ENCODE measurements around the gene TBK1. TPM values are rescaled to one million over a fixed set of nuclear protein-coding genes. Genes with fewer than 3 reads are reported as not detected.

The TBK1 gene
- total RNA-seq, 1 experiment from 2014 or later = 15.9 TPM

DNA sequence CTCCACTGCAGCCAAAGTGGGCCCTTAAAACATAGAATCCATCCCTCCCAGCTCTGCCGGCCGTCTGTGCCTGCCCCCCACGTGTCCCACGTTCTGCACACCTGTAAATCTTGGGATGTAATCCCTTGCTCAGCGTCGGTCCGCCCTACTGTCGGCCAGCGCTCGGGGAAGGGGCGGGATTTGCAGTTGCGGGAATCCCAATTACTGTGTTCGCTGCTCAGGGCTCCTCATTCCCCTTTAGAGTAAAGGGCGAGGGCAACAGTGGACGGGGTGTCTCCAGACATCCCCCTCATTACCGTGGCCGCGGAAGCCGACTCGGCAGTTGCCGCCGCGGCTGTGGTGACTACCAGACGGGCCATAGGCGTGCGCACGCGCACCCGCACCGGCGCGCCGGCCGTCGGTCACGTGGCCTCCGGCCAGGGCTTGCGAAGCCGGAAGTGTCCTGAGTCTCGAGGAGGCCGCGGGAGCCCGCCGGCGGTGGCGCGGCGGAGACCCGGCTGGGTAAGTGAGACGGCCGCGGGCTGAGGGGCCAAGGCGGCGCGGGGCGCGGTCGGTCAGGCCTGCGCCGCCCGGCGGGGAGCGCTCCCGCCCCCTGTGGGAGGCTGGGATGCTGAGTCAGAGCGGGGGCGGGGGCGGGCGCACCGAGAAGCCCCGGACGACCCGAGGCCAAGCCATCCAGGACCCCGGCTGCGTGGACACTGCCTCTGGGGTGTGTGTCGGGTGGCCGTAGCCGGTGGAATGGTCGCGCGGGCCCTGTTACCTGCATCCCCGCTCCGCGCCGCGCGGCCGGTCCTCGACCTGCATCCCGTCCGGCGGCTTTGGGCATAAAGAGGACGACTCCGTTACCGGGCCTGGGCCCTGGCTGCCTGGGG, at the start of gene TBK1 (continued):
- peak; percentile 82; the same call in 1 of the 2 replicates for TF ChIP-seq ELF4 (CRISPR knock-in tag; IDR thresholded peaks at IDR 0.05; ENCODE audit: low read depth)
- TF ChIP-seq GTF2I (CRISPR knock-in tag; conservative IDR thresholded peaks at IDR 0.05) = no peak
- TF ChIP-seq, protein P1, sequence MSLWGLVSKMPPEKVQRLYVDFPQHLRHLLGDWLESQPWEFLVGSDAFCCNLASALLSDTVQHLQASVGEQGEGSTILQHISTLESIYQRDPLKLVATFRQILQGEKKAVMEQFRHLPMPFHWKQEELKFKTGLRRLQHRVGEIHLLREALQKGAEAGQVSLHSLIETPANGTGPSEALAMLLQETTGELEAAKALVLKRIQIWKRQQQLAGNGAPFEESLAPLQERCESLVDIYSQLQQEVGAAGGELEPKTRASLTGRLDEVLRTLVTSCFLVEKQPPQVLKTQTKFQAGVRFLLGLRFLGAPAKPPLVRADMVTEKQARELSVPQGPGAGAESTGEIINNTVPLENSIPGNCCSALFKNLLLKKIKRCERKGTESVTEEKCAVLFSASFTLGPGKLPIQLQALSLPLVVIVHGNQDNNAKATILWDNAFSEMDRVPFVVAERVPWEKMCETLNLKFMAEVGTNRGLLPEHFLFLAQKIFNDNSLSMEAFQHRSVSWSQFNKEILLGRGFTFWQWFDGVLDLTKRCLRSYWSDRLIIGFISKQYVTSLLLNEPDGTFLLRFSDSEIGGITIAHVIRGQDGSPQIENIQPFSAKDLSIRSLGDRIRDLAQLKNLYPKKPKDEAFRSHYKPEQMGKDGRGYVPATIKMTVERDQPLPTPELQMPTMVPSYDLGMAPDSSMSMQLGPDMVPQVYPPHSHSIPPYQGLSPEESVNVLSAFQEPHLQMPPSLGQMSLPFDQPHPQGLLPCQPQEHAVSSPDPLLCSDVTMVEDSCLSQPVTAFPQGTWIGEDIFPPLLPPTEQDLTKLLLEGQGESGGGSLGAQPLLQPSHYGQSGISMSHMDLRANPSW (CRISPR knock-in tag; conservative IDR thresholded peaks at IDR 0.05; ENCODE audit: low read depth) = 0 out of 2 replicates have a peak, but pooled peaks have one; percentile 66
- TF ChIP-seq, protein P2, sequence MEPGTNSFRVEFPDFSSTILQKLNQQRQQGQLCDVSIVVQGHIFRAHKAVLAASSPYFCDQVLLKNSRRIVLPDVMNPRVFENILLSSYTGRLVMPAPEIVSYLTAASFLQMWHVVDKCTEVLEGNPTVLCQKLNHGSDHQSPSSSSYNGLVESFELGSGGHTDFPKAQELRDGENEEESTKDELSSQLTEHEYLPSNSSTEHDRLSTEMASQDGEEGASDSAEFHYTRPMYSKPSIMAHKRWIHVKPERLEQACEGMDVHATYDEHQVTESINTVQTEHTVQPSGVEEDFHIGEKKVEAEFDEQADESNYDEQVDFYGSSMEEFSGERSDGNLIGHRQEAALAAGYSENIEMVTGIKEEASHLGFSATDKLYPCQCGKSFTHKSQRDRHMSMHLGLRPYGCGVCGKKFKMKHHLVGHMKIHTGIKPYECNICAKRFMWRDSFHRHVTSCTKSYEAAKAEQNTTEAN (CRISPR knock-in tag; IDR thresholded peaks at IDR 0.05) = no peak; the same call in 1 of the 2 replicates
- no peak for TF ChIP-seq RORB (CRISPR knock-in tag; IDR thresholded peaks at IDR 0.05)
- TF ChIP-seq, protein P3, sequence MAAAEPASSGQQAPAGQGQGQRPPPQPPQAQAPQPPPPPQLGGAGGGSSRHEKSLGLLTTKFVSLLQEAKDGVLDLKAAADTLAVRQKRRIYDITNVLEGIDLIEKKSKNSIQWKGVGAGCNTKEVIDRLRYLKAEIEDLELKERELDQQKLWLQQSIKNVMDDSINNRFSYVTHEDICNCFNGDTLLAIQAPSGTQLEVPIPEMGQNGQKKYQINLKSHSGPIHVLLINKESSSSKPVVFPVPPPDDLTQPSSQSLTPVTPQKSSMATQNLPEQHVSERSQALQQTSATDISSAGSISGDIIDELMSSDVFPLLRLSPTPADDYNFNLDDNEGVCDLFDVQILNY (CRISPR knock-in tag; IDR thresholded peaks at IDR 0.05) = peak; percentile 96
- TF ChIP-seq, protein P4, sequence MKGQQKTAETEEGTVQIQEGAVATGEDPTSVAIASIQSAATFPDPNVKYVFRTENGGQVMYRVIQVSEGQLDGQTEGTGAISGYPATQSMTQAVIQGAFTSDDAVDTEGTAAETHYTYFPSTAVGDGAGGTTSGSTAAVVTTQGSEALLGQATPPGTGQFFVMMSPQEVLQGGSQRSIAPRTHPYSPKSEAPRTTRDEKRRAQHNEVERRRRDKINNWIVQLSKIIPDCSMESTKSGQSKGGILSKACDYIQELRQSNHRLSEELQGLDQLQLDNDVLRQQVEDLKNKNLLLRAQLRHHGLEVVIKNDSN (CRISPR knock-in tag; IDR thresholded peaks at IDR 0.05) = peak; percentile 98
- no peak for TF ChIP-seq HMGA2 (CRISPR knock-in tag; IDR thresholded peaks at IDR 0.05)
- no peak for TF ChIP-seq CREB1 (CRISPR knock-in tag; IDR thresholded peaks at IDR 0.05)
- TF ChIP-seq, protein P5, sequence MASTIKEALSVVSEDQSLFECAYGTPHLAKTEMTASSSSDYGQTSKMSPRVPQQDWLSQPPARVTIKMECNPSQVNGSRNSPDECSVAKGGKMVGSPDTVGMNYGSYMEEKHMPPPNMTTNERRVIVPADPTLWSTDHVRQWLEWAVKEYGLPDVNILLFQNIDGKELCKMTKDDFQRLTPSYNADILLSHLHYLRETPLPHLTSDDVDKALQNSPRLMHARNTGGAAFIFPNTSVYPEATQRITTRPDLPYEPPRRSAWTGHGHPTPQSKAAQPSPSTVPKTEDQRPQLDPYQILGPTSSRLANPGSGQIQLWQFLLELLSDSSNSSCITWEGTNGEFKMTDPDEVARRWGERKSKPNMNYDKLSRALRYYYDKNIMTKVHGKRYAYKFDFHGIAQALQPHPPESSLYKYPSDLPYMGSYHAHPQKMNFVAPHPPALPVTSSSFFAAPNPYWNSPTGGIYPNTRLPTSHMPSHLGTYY (CRISPR knock-in tag; IDR thresholded peaks at IDR 0.05) = peak; percentile 76; the same call in 1 of the 2 replicates
- TF ChIP-seq, protein P6, sequence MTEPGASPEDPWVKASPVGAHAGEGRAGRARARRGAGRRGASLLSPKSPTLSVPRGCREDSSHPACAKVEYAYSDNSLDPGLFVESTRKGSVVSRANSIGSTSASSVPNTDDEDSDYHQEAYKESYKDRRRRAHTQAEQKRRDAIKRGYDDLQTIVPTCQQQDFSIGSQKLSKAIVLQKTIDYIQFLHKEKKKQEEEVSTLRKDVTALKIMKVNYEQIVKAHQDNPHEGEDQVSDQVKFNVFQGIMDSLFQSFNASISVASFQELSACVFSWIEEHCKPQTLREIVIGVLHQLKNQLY (CRISPR knock-in tag; IDR thresholded peaks at IDR 0.05) = no peak
- TF ChIP-seq CREM (CRISPR knock-in tag; IDR thresholded peaks at IDR 0.05) = peak; percentile 80
- no peak for TF ChIP-seq IRF2 (CRISPR knock-in tag; IDR thresholded peaks at IDR 0.05; ENCODE audit: borderline replicate concordance, low read depth)
- peak; percentile 57; the same call in 1 of the 2 replicates for TF ChIP-seq NFATC4 (CRISPR knock-in tag; IDR thresholded peaks at IDR 0.05)

DNA sequence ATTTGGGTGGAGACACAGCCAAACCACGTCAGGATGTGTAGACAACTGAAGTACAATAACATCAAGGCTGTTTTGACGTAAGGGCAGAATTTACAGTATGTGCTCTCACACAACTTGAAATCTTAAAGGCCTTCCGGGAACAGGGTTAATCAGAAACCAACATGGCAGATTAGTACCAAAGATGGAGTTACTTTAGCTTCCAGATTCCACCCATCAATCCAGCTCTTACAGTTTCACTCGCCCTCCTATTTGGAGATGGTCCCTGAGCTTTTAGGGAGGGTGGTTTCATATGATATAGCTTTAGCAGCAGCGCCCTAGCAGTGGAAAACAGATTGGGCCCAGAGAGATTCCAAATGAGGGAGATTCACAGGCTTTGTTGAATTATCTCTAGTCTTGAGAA, 49.7 kb upstream of the TBK1 start:
- DNase-seq (ENCODE audit: low spot score) (no peak), ATAC-seq (no peak)
- H3K4me1 Mint-ChIP-seq = peaks cover 36% of the 10 kb centered on the region
- no peaks in the 10 kb centered on the region for H3K9me3 Mint-ChIP-seq
- no peak overlapping the region for H3K4me3 Mint-ChIP-seq
- POLR2A ChIA-PET = no interaction called here
- H3K27ac Mint-ChIP-seq = no peak overlapping the region; the same call in 1 of the 2 replicates
- no peaks in the 10 kb centered on the region for H3K27me3 Mint-ChIP-seq (ENCODE audit: low read depth)
- TF ChIP-seq, protein P7, sequence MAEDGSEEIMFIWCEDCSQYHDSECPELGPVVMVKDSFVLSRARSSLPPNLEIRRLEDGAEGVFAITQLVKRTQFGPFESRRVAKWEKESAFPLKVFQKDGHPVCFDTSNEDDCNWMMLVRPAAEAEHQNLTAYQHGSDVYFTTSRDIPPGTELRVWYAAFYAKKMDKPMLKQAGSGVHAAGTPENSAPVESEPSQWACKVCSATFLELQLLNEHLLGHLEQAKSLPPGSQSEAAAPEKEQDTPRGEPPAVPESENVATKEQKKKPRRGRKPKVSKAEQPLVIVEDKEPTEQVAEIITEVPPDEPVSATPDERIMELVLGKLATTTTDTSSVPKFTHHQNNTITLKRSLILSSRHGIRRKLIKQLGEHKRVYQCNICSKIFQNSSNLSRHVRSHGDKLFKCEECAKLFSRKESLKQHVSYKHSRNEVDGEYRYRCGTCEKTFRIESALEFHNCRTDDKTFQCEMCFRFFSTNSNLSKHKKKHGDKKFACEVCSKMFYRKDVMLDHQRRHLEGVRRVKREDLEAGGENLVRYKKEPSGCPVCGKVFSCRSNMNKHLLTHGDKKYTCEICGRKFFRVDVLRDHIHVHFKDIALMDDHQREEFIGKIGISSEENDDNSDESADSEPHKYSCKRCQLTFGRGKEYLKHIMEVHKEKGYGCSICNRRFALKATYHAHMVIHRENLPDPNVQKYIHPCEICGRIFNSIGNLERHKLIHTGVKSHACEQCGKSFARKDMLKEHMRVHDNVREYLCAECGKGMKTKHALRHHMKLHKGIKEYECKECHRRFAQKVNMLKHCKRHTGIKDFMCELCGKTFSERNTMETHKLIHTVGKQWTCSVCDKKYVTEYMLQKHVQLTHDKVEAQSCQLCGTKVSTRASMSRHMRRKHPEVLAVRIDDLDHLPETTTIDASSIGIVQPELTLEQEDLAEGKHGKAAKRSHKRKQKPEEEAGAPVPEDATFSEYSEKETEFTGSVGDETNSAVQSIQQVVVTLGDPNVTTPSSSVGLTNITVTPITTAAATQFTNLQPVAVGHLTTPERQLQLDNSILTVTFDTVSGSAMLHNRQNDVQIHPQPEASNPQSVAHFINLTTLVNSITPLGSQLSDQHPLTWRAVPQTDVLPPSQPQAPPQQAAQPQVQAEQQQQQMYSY (CRISPR knock-in tag; IDR thresholded peaks at IDR 0.05) = no peak
- no peaks in the 10 kb centered on the region for H3K36me3 Mint-ChIP-seq
- CTCF ChIA-PET = no interaction called here
